Hepatocyte (in vitro differentiated cells): ENCODE data around the gene FILIP1L.

Source experiments
- CTCF ChIP-seq: fragments of 200-600 bp; sonication (generic); IDR thresholded peaks from 2 replicates; pipeline ENCODE4 v1.5.1; 2016; ENCODE audit warnings: antibody characterized with exemption, mild to moderate bottlenecking; ENCODE audit not compliant: poor library complexity
- EZH2 ChIP-seq: fragments of 200-600 bp; sonication (generic); IDR thresholded peaks from 2 replicates; pipeline ENCODE4 v1.6.1; 2016; ENCODE audit warnings: antibody characterized with exemption, mild to moderate bottlenecking, borderline replicate concordance
- EZH2phosphoT487 ChIP-seq: fragments of 200-600 bp; sonication (generic); IDR thresholded peaks from one replicate; pipeline ENCODE4 v1.6.1; 2018; ENCODE audit warnings: antibody characterized with exemption, mild to moderate bottlenecking, low read depth, moderate library complexity; ENCODE audit not compliant: unreplicated experiment, severe bottlenecking

- TF ChIP-seq CTCF, result no peak
- no peak for TF ChIP-seq EZH2phosphoT487
- TF ChIP-seq EZH2, result no peak
Observed at GRCh38 chr3:99836681-99837080, 277.6 kb downstream of the FILIP1L start.
